DOHH2 (cell line): ENCODE data around the gene NCAN.

Experiments used
- H3F3A ChIP-seq: fragments of 200-600 bp; sonication (generic), shearing (Covaris generic); 2 replicates; pipeline ENCODE4 v1.6.0; 2016; ENCODE audit warnings: antibody characterized with exemption, mild to moderate bottlenecking; ENCODE audit not compliant: control insufficient read depth, insufficient read depth
- H3K27ac ChIP-seq: fragments of 200-600 bp; sonication (generic); 2 replicates; pipeline ENCODE4 v1.5.1; 2014; ENCODE audit warnings: low read depth, mild to moderate bottlenecking, low read length, moderate library complexity
- H3K27me3 ChIP-seq: fragments of 200-600 bp; sonication (generic); 2 replicates; pipeline ENCODE4 v1.6.1; 2014; ENCODE audit warnings: mild to moderate bottlenecking, low read length, mixed read lengths; ENCODE audit not compliant: control insufficient read depth
- H3K36me3 ChIP-seq: fragments of 200-600 bp; sonication (generic); 2 replicates; pipeline ENCODE4 v1.6.1; 2014; ENCODE audit warnings: mild to moderate bottlenecking, low read length, moderate library complexity, mixed read lengths; ENCODE audit not compliant: control insufficient read depth
- H3K4me1 ChIP-seq: fragments of 200-600 bp; sonication (generic); 2 replicates; pipeline ENCODE4 v1.6.1; 2014; ENCODE audit warnings: mild to moderate bottlenecking, low read length, mixed read lengths; ENCODE audit not compliant: control insufficient read depth
- H3K4me2 ChIP-seq: fragments of 200-600 bp; sonication (generic); 2 replicates; pipeline ENCODE4 v1.6.0; 2014; ENCODE audit warnings: mild to moderate bottlenecking, low read length, moderate library complexity
- H3K4me3 ChIP-seq: fragments of 200-600 bp; sonication (generic); 2 replicates; pipeline ENCODE4 v1.5.1; 2014; ENCODE audit warnings: mild to moderate bottlenecking, low read length, mixed read lengths
- H3K79me2 ChIP-seq: fragments of 200-600 bp; sonication (generic); 2 replicates; pipeline ENCODE4 v1.6.1; 2014; ENCODE audit warnings: mild to moderate bottlenecking, low read length, mixed read lengths; ENCODE audit not compliant: control insufficient read depth
- H3K9me2 ChIP-seq: fragments of 200-600 bp; sonication (generic); replicated peaks from 2 replicates; pipeline ENCODE4 v1.6.1; 2014; ENCODE audit warnings: mild to moderate bottlenecking, low read length, mixed read lengths; ENCODE audit not compliant: control insufficient read depth
- H3K9me3 ChIP-seq: fragments of 200-600 bp; sonication (generic); 2 replicates; pipeline ENCODE4 v1.6.1; 2014; ENCODE audit warnings: antibody characterized with exemption, low read length, mixed read lengths; ENCODE audit not compliant: control insufficient read depth, insufficient read depth
- H4K20me1 ChIP-seq: fragments of 200-600 bp; sonication (generic); 2 replicates; pipeline ENCODE4 v1.6.0; 2014; ENCODE audit warnings: low read depth, mild to moderate bottlenecking, antibody characterized with exemption, low read length, moderate library complexity; ENCODE audit not compliant: control insufficient read depth, insufficient read depth
- EZH2phosphoT487 ChIP-seq: fragments of 200-600 bp; sonication (generic); IDR thresholded peaks from 2 replicates; pipeline ENCODE4 v1.6.1; 2017; ENCODE audit warnings: borderline replicate concordance, mild to moderate bottlenecking, antibody characterized with exemption, low read length, moderate library complexity, mixed read lengths
- TF ChIP-seq, protein P1 (sequence below): fragments of 200-600 bp; sonication (generic); IDR thresholded peaks from one replicate; pipeline ENCODE4 v1.5.1; 2014; ENCODE audit warnings: antibody characterized with exemption, mild to moderate bottlenecking, low read depth, low read length; ENCODE audit not compliant: poor library complexity, severe bottlenecking

Gene NCAN

GRCh38 chr19:19205416-19206410 lies 6.0 kb upstream of the NCAN start:
- H3K27me3 ChIP-seq, result no peaks in the 10 kb centered on the region
- no peaks in the 10 kb centered on the region for H3K9me2 ChIP-seq
- H3K9me3 ChIP-seq, result no peaks in the 10 kb centered on the region
- peaks cover 21% of the 10 kb centered on the region for H3K36me3 ChIP-seq
- H3K27ac ChIP-seq, result no peak overlapping the region
- H3K4me2 ChIP-seq, result no peak overlapping the region
- peaks cover 20% of the 10 kb centered on the region for H3K79me2 ChIP-seq
- no peak for TF ChIP-seq EZH2phosphoT487
- TF ChIP-seq, protein P1, sequence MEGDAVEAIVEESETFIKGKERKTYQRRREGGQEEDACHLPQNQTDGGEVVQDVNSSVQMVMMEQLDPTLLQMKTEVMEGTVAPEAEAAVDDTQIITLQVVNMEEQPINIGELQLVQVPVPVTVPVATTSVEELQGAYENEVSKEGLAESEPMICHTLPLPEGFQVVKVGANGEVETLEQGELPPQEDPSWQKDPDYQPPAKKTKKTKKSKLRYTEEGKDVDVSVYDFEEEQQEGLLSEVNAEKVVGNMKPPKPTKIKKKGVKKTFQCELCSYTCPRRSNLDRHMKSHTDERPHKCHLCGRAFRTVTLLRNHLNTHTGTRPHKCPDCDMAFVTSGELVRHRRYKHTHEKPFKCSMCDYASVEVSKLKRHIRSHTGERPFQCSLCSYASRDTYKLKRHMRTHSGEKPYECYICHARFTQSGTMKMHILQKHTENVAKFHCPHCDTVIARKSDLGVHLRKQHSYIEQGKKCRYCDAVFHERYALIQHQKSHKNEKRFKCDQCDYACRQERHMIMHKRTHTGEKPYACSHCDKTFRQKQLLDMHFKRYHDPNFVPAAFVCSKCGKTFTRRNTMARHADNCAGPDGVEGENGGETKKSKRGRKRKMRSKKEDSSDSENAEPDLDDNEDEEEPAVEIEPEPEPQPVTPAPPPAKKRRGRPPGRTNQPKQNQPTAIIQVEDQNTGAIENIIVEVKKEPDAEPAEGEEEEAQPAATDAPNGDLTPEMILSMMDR, result no peak
- peaks cover 3% of the 10 kb centered on the region; the same call in 1 of the 2 replicates for H3F3A ChIP-seq
- H3K4me1 ChIP-seq, result peaks cover 16% of the 10 kb centered on the region
- no peak overlapping the region for H3K4me3 ChIP-seq
- H4K20me1 ChIP-seq, result no peaks in the 10 kb centered on the region

DNA sequence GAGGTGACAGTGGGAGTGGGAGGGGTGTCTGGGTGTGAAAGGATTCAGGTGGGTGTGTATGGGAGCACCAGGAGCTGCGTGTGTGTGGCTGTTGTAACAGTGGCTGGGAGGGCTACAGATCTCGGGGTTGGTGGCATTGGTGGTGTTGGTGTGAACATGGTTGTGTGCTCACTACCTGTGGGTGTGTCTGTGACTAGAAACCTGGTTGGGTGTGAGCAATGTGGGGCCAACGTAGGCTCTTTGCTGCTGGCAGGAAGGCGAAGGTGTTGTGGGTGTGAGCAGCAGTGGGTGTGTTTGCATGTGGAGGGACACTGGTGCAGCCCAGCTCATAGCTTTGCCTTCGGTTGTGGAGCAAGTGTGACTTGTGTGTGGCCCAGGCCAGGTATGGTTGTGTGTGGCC lies 4.8 kb upstream of the NCAN start:
- Histone ChIP-seq H3K9me3 (no peaks in the 10 kb centered on the region), H3K36me3 (peaks cover 11% of the 10 kb centered on the region), H4K20me1 (no peaks in the 10 kb centered on the region), H3K4me2 (no peak overlapping the region), H3K27me3 (no peaks in the 10 kb centered on the region), H3K27ac (no peak overlapping the region), H3F3A (no peaks in the 10 kb centered on the region), H3K4me1 (peaks cover 9% of the 10 kb centered on the region), H3K79me2 (peaks cover 12% of the 10 kb centered on the region), H3K4me3 (no peak overlapping the region), H3K9me2 (no peaks in the 10 kb centered on the region)
- no peak for TF ChIP-seq EZH2phosphoT487
- TF ChIP-seq, protein P1, result no peak

- H3K36me3 ChIP-seq, result peaks cover 2% of the 10 kb centered on the region
- H4K20me1 ChIP-seq, result no peaks in the 10 kb centered on the region
- no peak for TF ChIP-seq EZH2phosphoT487
- TF ChIP-seq, protein P1, result no peak
- peaks cover 2% of the 10 kb centered on the region for H3K79me2 ChIP-seq
- H3K4me1 ChIP-seq, result peaks cover 3% of the 10 kb centered on the region; the same call in 1 of the 2 replicates
- H3F3A ChIP-seq, result no peaks in the 10 kb centered on the region
- H3K9me2 ChIP-seq, result no peaks in the 10 kb centered on the region
- H3K9me3 ChIP-seq, result no peaks in the 10 kb centered on the region
- H3K27ac ChIP-seq, result no peak overlapping the region
- no peak overlapping the region for H3K4me3 ChIP-seq
- H3K27me3 ChIP-seq, result no peaks in the 10 kb centered on the region; the same call in 1 of the 2 replicates
- no peak overlapping the region for H3K4me2 ChIP-seq
Measured at GRCh38 chr19:19207637-19208572, 3.9 kb upstream of the NCAN start.
